Myocyte (in vitro differentiated cells): ENCODE results near the gene ANKK1. TPM values are rescaled to one million over a fixed set of nuclear protein-coding genes. Genes with fewer than 3 reads are reported as not detected.

ENCODE experiments used
- DNase-seq: peaks from one replicate; pipeline ENCODE4 v3.0.0-alpha.2; 2012; ENCODE audit warnings: low read depth
- microRNA-seq: library from miRNA; unstranded; fragments of <30 nt; microRNA quantifications from one replicate; pipeline ENCODE4, GENCODE V29; 2016
- total RNA-seq: library from RNA; depleted of rRNA; stranded (reverse); fragments of >200 nt; gene quantifications from 2 replicates; pipeline ENCODE4 v1.2.3, GENCODE V29; 2014

The ANKK1 gene
- total RNA-seq, 1 donor from 2014 or later = not detected

DNA sequence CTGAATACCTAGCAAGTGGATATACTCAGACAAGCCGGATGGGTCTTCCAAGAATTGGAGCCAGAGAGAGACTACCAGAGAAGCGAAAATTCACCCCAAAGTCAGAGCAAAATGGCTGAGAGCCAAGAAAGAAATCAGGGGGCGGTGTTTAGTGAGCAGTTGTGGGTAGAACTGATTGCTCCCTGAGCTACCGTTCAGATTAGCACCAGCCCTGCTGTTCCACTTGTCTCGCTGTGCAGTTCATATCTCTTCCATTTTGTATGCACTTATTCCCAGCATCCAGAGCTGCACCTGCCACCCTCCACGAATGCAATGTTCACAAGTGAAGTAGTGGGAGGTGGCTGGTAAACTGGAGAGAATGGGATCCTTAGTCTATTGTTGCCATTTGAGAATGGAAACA, 62.2 kb downstream of the ANKK1 start:
- no peak for DNase-seq

Small RNA genes lying within 50 kb of the gene (microRNA-seq; reads per million reads assigned to microRNA genes)
- not detected for gene MIR4301

Other genes starting within 250 kb of the ANKK1 start
- 4.3 and 6.3 TPM in 2 replicates for gene TTC12, start 73.2 kb upstream of the ANKK1 start, total RNA-seq
- gene DRD2, start 87.6 kb downstream of the ANKK1 start, total RNA-seq = 0.10 and 0.11 TPM in 2 replicates